ENCODE measurements around the gene TMEM221. TPM values are rescaled to one million over a fixed set of nuclear protein-coding genes. Genes with fewer than 3 reads are reported as not detected.
A peak's percentile ranks its signal among the peaks of the same experiment; 100 is the strongest.

TMEM221 gene
- total RNA-seq, 1 donor from 2014 or later, result 6.0 TPM

DNA sequence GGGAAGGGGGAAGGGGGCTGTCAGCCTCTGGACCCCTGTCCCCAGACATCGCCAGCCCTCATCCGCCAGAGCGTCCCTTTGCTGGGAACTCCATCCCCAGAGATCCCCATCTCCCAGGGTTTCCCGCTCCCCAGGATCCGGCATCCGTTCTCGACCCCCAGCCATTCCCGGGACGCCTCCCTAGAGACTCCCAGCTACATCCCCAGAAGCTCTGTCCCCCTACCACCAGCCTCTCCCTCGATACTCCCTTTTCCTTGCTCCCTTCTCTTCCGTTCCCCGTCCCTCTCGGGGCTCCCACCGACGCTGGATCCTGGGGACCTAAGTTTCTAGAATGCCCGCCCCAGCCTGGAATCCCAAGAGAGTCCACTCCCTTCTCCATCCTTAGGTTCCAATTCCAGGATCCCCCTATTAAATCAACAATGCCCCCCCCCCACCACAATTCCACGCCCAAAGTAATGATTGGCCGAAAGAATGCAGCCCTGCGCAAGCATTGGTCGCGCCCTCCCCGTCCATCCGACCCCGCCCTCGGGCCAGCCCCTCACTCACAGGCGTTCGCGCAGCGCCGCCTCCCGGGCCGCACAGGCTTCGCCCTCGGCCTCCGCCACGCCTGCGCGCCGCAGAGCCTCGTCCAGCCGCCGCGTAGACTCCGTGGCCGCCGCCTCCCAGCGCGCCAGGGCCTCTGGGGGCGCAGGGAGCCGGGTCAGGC lies 57.6 kb downstream of the TMEM221 start:
- Mint-ChIP-seq H3K27me3 (ENCODE audit: low read depth) (peaks cover 17% of the 10 kb centered on the region), H3K27ac (peak overlapping the region; percentile 78), H3K36me3 (no peaks in the 10 kb centered on the region), H3K4me3 (peak overlapping the region; percentile 79), H3K9me3 (peaks cover 4% of the 10 kb centered on the region), H3K4me1 (peaks cover 13% of the 10 kb centered on the region)
- TF ChIP-seq, protein P1, sequence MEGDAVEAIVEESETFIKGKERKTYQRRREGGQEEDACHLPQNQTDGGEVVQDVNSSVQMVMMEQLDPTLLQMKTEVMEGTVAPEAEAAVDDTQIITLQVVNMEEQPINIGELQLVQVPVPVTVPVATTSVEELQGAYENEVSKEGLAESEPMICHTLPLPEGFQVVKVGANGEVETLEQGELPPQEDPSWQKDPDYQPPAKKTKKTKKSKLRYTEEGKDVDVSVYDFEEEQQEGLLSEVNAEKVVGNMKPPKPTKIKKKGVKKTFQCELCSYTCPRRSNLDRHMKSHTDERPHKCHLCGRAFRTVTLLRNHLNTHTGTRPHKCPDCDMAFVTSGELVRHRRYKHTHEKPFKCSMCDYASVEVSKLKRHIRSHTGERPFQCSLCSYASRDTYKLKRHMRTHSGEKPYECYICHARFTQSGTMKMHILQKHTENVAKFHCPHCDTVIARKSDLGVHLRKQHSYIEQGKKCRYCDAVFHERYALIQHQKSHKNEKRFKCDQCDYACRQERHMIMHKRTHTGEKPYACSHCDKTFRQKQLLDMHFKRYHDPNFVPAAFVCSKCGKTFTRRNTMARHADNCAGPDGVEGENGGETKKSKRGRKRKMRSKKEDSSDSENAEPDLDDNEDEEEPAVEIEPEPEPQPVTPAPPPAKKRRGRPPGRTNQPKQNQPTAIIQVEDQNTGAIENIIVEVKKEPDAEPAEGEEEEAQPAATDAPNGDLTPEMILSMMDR (IDR thresholded peaks at IDR 0.05; ENCODE audit: unreplicated experiment), result peak; percentile 32
- DNase-seq (ENCODE audit: low spot score in 2 of 2, unreplicated experiment in 2 of 2), result peak; percentile 90 to 92

DNA sequence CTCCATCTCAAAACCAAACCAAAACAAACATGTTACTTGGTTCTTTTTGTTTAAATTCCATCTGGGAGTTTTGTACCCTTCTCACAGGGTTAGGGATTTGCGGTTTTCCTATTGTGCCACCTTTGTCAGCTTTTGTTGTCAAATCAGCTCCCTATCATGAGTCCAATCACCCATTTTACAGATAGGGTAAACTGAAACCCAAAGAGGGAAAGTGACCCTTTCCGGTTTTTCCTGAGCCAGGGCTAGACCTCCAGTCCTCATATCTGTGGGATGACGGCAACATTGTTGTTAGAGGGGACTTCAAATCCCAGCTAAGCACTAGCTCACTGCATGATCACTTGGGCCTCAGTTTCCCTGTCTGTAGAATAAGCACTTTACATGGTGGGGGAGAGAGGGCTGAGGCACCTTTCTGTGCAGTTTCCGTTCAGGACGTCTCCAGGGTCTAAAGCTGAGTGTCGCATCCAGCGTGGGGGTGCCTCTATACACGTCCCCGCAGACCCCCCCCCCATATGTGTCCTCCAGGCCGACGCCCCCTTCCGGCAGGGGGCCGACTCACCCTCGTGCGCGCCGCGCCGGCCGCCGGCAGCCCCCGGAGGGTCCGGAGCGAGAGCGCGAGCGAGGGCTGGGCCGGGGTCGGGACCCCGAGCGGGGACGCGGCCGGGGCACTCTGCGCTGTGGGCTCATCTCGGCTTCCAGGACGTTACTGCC lies 58.4 kb downstream of the TMEM221 start:
- TF ChIP-seq, protein P1 (IDR thresholded peaks at IDR 0.05; ENCODE audit: unreplicated experiment), result peak; percentile 12
- H3K27ac Mint-ChIP-seq, result no peak overlapping the region
- DNase-seq (ENCODE audit: low spot score in 2 of 2, unreplicated experiment in 2 of 2), result no peak
- H3K4me1 Mint-ChIP-seq, result peaks cover 13% of the 10 kb centered on the region
- peaks cover 4% of the 10 kb centered on the region for H3K9me3 Mint-ChIP-seq
- H3K27me3 Mint-ChIP-seq (ENCODE audit: low read depth), result peaks cover 17% of the 10 kb centered on the region
- H3K36me3 Mint-ChIP-seq, result no peaks in the 10 kb centered on the region
- H3K4me3 Mint-ChIP-seq, result peak overlapping the region; percentile 79

DNA sequence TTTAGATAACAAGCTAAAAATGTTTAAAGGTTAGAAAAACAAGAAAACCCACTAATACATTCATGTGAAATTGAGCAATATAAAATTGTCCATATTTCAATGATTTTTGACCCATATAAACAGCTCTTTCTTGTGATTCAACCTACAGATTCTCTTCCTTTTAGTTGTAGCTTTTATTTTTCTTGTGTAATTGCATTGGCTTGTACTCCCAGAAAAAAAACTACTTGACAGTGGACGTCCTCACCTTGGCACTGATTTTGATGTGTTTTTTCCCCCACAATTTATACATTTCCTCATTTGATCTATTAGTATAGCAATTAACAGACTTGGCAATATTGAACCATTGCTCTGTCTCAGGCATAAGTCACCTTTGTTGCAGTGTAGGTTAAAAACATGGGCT lies 59.2 kb downstream of the TMEM221 start:
- H3K27me3 Mint-ChIP-seq (ENCODE audit: low read depth), result peaks cover 17% of the 10 kb centered on the region
- no peak for DNase-seq (ENCODE audit: low spot score in 2 of 2, unreplicated experiment in 2 of 2)
- H3K4me3 Mint-ChIP-seq, result no peak overlapping the region
- H3K4me1 Mint-ChIP-seq, result peaks cover 13% of the 10 kb centered on the region
- TF ChIP-seq, protein P1 (IDR thresholded peaks at IDR 0.05; ENCODE audit: unreplicated experiment), result no peak
- H3K36me3 Mint-ChIP-seq, result no peaks in the 10 kb centered on the region
- no peak overlapping the region for H3K27ac Mint-ChIP-seq
- H3K9me3 Mint-ChIP-seq, result peaks cover 4% of the 10 kb centered on the region

DNA sequence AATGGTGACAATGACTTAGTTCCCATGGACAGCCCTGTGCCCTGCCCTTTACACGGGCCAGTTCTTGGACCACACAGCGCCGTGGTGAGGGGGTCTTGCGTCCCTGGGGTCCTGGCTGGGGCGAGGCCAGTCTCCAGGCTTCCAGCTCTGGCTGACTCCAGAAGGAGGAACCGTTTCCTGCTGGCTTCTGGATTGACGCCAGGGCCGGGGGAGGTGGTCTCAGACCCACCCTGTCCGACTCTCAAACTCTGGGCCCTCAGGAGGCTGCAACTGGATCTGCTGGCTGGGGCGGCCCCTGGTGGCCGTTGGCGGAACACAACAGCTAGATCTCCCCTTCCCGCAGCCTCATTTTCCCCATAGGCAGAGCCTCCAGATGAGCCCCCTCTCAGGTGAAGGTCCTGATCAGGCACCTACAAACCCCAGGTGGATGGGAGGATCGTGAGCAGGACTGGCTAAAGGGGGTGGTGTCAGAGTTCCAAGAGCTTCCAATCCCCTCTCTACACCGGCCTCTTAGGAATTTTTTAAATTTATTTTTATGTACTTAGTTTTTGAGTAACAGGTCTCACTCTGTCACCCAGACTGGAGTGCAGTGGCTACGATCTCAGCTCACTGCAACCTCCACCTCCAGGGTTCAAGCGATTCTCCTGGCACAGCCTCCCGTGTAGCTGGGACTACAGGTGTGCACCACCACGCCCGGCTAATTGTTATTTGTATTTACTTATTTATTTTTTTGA lies 62.4 kb downstream of the TMEM221 start:
- H3K9me3 Mint-ChIP-seq, result peaks cover 4% of the 10 kb centered on the region
- H3K27me3 Mint-ChIP-seq (ENCODE audit: low read depth), result peaks cover 17% of the 10 kb centered on the region
- TF ChIP-seq, protein P1 (IDR thresholded peaks at IDR 0.05; ENCODE audit: unreplicated experiment), result peak; percentile 67
- no peaks in the 10 kb centered on the region for H3K36me3 Mint-ChIP-seq
- no peak overlapping the region for H3K27ac Mint-ChIP-seq
- peak; percentile 65 to 68 for DNase-seq (ENCODE audit: low spot score in 2 of 2, unreplicated experiment in 2 of 2)
- H3K4me1 Mint-ChIP-seq, result peaks cover 9% of the 10 kb centered on the region
- no peak overlapping the region for H3K4me3 Mint-ChIP-seq

Other genes starting within 250 kb of the TMEM221 start
- gene USE1, start 233.3 kb downstream of the TMEM221 start, total RNA-seq, result 24.4 to 26.0 TPM (median 25.8 TPM) in 3 replicates
- gene OCEL1, start 222.4 kb downstream of the TMEM221 start, total RNA-seq, result 14.3 to 19.2 TPM (median 16.2 TPM) in 3 replicates
- gene NR2F6, start 202.7 kb downstream of the TMEM221 start, total RNA-seq, result 59.1 to 61.8 TPM (median 61.2 TPM) in 3 replicates
- gene USHBP1, start 183.9 kb downstream of the TMEM221 start, total RNA-seq, result 0.45 TPM in 1 of 3 replicates, not detected in the others
- gene BABAM1, start 181.2 kb downstream of the TMEM221 start, total RNA-seq, result 91.6 to 98.6 TPM (median 92.2 TPM) in 3 replicates
- 3.6 to 4.1 TPM (median 3.7 TPM) in 3 replicates for gene ANKLE1, start 166.8 kb downstream of the TMEM221 start, total RNA-seq
- gene ABHD8, start 145.2 kb downstream of the TMEM221 start, total RNA-seq, result 25.4 to 26.4 TPM (median 26.1 TPM) in 3 replicates
- 47.7 to 51.0 TPM (median 50.1 TPM) in 3 replicates for gene MRPL34, start 142.8 kb downstream of the TMEM221 start, total RNA-seq
- gene DDA1, start 139.1 kb downstream of the TMEM221 start, total RNA-seq, result 37.3 to 39.6 TPM (median 38.3 TPM) in 3 replicates
- 42.1 to 43.7 TPM (median 43.5 TPM) in 3 replicates for gene ANO8, start 113.8 kb downstream of the TMEM221 start, total RNA-seq
- 42.5 to 47.0 TPM (median 45.0 TPM) in 3 replicates for gene GTPBP3, start 111.1 kb downstream of the TMEM221 start, total RNA-seq
- 0.93 to 1.1 TPM (median 0.94 TPM) in 3 replicates for gene PLVAP, start 71.3 kb downstream of the TMEM221 start, total RNA-seq
- 8.7 to 11.9 TPM (median 10.9 TPM) in 3 replicates for gene CCDC194, start 54.5 kb downstream of the TMEM221 start, total RNA-seq
- gene BST2, start 43.0 kb downstream of the TMEM221 start, total RNA-seq, result 326 to 362 TPM (median 360 TPM) in 3 replicates
- gene MVB12A, start 28.6 kb downstream of the TMEM221 start, total RNA-seq, result 53.5 to 57.2 TPM (median 54.5 TPM) in 3 replicates
- not detected in 3 replicates for gene NXNL1, start 12.3 kb upstream of the TMEM221 start, total RNA-seq
- 25.1 to 27.5 TPM (median 26.0 TPM) in 3 replicates for gene SLC27A1, start 21.9 kb upstream of the TMEM221 start, total RNA-seq
- 100.0 to 106 TPM (median 104 TPM) in 3 replicates for gene PGLS, start 63.0 kb upstream of the TMEM221 start, total RNA-seq
- gene COLGALT1, start 107.0 kb upstream of the TMEM221 start, total RNA-seq, result 58.0 to 61.9 TPM (median 59.3 TPM) in 3 replicates
- 0.41 to 1.1 TPM (median 0.60 TPM) in 3 replicates for gene UNC13A, start 239.7 kb upstream of the TMEM221 start, total RNA-seq

All from mesothelial cell of epicardium (in vitro differentiated cells).